ENCODE measurements around the gene TMEM156. TPM values are rescaled to one million over a fixed set of nuclear protein-coding genes. Genes with fewer than 3 reads are reported as not detected.
A peak's percentile ranks its signal among the peaks of the same experiment; 100 is the strongest.

The TMEM156 gene
- total RNA-seq, 1 donor from 2014 or later, result 2.3 TPM

DNA sequence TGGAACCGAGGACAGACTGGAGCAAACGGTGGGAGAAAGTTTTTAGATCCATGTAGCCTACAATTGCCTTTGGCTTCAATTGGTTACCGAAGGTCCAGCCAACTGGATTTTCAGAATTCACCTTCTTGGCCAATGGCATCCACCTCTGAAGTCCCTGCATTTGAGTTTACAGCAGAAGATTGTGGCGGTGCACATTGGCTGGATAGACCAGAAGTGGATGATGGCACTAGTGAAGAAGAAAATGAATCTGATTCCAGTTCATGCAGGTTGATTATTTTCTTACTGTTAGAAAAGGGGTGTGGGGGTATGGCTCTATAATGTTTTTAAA lies 30.5 kb upstream of the TMEM156 start:
- H3K4me3 ChIP-seq (ENCODE audit: low read depth, low read length), result no peak overlapping the region
- DNase-seq (ENCODE audit: low read depth), result no peak
- TF ChIP-seq, protein P1, sequence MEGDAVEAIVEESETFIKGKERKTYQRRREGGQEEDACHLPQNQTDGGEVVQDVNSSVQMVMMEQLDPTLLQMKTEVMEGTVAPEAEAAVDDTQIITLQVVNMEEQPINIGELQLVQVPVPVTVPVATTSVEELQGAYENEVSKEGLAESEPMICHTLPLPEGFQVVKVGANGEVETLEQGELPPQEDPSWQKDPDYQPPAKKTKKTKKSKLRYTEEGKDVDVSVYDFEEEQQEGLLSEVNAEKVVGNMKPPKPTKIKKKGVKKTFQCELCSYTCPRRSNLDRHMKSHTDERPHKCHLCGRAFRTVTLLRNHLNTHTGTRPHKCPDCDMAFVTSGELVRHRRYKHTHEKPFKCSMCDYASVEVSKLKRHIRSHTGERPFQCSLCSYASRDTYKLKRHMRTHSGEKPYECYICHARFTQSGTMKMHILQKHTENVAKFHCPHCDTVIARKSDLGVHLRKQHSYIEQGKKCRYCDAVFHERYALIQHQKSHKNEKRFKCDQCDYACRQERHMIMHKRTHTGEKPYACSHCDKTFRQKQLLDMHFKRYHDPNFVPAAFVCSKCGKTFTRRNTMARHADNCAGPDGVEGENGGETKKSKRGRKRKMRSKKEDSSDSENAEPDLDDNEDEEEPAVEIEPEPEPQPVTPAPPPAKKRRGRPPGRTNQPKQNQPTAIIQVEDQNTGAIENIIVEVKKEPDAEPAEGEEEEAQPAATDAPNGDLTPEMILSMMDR (conservative IDR thresholded peaks at IDR 0.05; ENCODE audit: low read depth, low read length), result no peak

DNA sequence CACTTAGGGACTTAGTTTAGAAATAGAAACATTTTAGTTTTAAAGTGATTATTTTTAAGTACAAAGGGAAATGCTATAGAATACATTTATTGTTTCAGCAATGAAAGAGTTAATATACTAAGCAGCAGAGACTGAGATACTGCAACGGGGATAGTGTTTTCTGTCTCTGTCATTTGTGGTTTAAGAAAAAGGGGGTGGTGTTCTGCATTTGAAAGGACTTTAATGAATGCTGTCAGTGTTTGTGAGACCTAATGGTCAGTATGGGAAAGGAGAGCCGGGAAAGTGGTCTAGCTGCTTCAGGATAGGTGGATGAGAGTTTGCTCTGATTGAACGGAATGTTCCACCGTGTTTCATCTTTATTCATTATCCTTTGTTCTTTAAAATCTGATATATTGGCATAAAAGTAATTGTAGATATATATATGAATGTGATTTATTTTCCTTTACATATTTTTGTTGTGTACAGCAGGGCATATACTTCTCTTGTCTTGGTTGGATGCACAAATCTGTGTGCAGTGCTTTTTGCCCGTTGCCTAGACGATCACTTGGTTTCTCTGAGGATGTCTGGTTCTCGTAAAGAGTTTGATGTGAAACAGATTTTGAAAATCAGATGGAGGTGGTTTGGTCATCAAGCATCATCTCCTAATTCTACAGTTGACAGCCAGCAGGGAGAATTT lies 30.0 kb upstream of the TMEM156 start, which contains the start of gene KLHL5:
TSS of gene KLHL5 (plus strand) at position 139 of the 676 bp plus-strand sequence. CDS start at position 560, 421 bp downstream.
- DNase-seq (ENCODE audit: low read depth), result no peak
- TF ChIP-seq, protein P1 (conservative IDR thresholded peaks at IDR 0.05; ENCODE audit: low read depth, low read length), result no peak
- H3K4me3 ChIP-seq (ENCODE audit: low read depth, low read length), result no peak within 1 kb of the TSS

DNA sequence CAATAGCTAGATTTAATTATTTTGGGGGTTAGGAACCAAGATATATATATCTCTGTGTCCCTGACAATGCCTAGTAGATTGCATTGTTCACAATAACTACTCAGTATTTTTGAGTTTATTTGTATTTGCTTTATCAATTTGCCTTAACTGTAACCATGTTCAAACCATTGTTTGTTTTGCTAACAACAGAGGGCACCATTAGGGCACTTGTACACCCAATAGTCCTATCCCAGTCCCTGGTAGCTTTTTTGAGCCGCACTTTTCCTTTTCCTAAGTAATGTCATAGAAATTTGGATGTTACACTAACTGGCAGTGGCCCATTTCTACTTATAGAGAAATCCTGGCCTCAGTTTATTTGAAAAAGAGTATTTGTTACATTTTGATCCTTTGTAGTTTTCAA lies 29.2 kb upstream of the TMEM156 start:
- H3K4me3 ChIP-seq (ENCODE audit: low read depth, low read length), result no peak overlapping the region
- DNase-seq (ENCODE audit: low read depth), result no peak
- TF ChIP-seq, protein P1 (conservative IDR thresholded peaks at IDR 0.05; ENCODE audit: low read depth, low read length), result peak; percentile 12

DNA sequence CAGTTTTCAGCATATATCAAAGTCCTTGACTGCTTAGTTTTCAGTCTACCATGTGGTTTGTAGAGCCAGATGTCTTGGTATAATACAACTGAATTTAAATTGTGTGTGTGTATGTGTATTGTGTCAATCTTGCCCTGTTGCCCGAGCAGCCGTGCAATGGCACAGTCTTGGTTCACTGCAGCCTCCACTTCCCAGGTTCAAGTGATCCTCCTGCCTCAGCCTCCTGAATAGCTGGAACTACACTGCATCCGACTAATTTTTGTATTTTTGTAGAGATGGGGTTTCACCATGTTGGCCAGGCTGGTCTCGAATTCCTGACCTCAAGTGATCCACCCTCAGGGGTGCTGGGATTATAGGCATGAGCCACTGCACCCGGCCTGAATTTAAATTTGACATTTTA lies 23.8 kb upstream of the TMEM156 start:
- no peak for DNase-seq (ENCODE audit: low read depth)
- no peak overlapping the region for H3K4me3 ChIP-seq (ENCODE audit: low read depth, low read length)
- TF ChIP-seq, protein P1 (conservative IDR thresholded peaks at IDR 0.05; ENCODE audit: low read depth, low read length), result no peak

DNA sequence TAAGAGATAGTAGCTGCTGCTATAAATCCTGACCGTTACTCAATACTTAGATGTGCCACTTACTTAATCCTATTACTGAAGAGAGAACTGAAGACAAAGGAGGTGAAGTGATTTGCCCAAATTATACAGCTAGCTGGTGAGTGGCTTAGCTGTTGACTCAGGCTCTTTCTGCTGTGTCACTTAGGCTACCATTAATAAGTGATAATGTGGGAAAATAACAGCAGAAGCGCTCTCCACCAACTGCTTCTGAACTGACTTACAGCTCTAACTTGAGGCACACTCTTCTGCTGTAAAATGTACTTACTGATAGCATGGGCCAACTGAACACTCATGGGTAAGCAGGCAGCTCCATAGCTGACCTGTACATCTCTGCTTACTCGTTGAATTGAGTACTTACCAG lies 22.3 kb upstream of the TMEM156 start:
- no peak for DNase-seq (ENCODE audit: low read depth)
- TF ChIP-seq, protein P1 (conservative IDR thresholded peaks at IDR 0.05; ENCODE audit: low read depth, low read length), result no peak
- H3K4me3 ChIP-seq (ENCODE audit: low read depth, low read length), result no peak overlapping the region

DNA sequence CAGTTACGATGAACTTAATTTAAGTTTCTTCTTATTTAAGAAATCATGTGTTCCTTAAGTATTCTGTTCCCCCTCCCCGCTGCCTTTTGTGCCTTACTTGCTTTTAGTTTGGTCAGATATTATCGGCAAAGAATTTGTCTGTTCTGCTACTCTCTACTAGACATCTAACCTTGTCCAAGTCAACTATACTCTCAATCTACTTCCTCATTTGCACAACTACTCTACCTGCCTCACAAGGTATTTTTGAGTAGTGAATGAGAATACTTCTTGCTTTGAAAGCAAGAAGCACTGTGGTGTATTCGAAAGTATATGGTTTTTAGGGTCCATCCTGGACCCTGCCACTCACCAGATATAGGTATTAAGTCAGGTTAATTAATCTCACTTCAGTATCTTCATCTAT lies 21.8 kb upstream of the TMEM156 start:
- no peak overlapping the region for H3K4me3 ChIP-seq (ENCODE audit: low read depth, low read length)
- TF ChIP-seq, protein P1 (conservative IDR thresholded peaks at IDR 0.05; ENCODE audit: low read depth, low read length), result no peak
- no peak for DNase-seq (ENCODE audit: low read depth)

DNA sequence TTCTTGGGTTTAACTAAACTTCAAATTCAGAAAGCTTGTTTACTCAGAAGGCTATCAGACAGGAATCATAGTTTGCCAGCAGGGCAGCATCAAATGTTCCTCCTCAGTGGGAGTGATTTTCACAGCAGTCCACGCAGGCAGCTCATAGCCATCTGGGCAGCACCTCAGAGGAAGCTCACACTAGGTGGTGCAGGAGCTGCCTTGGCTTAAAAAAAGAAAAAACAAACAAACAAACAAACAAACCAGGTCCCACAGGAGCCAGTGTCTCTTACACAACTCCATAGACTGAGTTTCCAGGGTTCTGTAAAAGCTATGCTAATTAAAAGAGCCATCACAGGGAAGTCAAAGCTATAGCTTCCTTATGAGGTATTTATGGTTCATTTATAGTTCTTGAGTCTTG lies 19.3 kb upstream of the TMEM156 start:
- TF ChIP-seq, protein P1 (conservative IDR thresholded peaks at IDR 0.05; ENCODE audit: low read depth, low read length), result no peak
- no peak overlapping the region for H3K4me3 ChIP-seq (ENCODE audit: low read depth, low read length)
- no peak for DNase-seq (ENCODE audit: low read depth)

Measured in epithelial cell of proximal tubule (primary cell).